KG1 (cell line): ENCODE data around the gene GEN1.

Experiments
- DNase-seq: peaks from one replicate; lab custom pipeline; 2025; lab: John Stamatoyannopoulos, UW

The GEN1 gene

DNA sequence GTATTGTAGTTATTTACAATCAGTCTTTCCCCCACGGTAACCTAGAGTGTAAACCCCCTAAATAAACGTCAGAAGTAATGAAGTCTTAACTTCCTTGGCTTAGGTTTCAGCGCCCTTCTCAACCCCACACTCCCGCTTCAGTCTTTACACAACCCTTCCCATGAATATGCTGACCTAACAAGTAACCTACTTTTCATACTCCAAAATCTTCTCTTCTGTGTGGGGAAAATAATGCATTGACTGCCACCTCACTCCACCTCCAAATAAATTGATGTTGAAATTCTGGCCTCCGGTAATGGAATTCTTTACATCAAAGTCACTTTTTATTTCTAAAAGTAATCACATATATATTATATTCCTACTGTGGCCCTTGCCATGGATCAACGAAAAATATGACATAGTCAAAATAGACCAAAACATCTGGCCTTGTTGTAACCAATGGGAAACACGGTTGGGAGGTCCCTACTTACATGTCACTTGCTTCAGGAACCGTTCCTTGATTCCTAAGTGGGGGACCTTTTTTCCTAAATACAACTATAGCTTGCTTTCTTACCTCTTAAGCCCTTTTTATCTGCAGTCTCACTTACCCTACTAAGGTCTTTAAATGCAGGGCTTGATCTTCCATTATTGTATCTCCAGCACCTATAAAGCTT, 961 bp downstream of the GEN1 start:
- DNase-seq: no peak

DNA sequence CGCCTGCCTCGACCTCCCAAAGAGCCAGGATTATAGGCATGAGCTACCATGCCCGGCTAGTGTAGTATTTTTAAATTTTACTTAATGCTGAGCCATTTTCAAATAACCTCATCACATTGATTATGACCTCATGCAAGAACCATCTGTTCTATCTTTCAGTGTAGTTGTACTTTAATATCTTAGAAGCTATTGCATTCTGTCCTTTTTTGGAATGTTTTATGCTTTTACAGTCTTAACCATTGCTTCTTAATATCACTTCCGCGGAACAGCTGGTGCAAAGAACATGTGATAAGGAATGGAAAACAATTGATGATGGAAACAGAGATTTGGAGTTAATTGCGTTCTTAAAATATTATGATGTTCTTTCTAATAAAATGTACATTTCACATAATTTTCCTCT, 2.7 kb downstream of the GEN1 start:
- DNase-seq: no peak

DNA sequence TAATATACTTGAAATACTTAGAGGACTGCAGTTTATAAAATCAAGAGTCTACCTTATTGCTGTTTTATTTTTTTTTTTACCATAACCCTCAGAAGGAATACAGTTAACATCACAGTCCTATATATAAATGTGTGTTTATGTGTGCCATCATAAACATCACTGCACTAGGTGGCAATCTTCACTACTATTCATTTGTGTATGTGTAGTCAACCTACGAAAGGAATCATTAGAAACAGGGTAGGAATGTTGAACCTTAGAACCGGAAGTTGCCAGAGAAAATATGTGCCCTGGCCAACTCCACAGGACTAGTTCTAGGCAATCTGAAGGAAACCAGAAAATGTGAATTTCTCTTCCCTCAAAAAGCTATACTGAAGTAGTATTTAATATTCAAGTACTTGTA, 3.4 kb downstream of the GEN1 start:
- no peak for DNase-seq

DNA sequence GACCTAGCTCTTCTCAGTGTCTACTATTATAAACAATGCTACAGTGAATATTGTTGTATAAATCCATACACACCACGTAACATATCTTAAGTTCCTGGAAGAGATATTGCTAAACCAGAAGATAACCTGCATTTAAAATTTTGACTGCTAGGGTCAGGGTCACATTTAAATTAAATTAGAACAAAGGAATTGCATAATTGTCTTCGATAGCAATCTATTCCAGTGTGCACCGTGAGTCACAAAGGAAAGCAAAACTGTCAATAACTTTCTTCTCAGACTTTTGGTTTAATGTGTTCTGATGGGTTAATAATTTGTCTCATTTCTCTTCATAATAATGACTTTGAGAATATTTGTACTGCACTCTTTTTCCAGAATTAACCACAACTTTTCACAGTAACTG, 4.2 kb downstream of the GEN1 start:
- DNase-seq: no peak

DNA sequence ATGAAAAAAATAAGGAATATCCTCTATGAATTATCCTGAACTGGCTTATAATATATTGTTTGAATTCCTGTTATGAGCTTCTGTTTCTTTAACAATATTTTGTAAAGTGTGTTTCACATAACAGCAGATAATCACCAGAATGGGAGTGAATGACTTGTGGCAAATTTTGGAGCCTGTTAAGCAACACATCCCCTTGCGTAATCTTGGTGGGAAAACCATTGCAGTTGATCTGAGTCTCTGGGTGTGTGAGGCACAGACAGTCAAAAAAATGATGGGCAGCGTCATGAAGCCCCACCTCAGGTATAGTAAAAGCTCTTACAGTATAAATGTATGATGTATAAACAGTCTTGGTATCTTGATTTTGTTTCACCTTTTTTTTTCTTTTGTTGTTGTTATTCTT, 5.9 kb downstream of the GEN1 start:
- DNase-seq: no peak

DNA sequence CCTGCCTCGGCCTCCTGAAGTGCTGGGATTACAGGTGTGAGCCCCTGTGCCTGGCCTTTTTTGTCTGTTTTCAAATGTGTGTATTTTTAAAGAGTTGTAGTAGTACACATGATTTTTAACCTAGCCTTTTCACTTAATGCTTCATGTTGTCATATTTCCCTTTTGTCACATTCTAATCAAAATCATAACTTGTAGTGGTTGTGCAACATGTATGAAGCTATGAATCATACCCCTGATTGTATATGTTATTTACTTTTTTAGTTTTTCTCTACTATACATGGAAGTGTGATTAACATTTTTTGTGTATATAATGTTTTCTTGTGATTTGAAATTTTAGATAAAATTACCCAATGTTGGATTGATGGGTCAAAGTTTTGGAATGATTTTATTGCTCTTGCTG, 8.5 kb downstream of the GEN1 start:
- DNase-seq: no peak

DNA sequence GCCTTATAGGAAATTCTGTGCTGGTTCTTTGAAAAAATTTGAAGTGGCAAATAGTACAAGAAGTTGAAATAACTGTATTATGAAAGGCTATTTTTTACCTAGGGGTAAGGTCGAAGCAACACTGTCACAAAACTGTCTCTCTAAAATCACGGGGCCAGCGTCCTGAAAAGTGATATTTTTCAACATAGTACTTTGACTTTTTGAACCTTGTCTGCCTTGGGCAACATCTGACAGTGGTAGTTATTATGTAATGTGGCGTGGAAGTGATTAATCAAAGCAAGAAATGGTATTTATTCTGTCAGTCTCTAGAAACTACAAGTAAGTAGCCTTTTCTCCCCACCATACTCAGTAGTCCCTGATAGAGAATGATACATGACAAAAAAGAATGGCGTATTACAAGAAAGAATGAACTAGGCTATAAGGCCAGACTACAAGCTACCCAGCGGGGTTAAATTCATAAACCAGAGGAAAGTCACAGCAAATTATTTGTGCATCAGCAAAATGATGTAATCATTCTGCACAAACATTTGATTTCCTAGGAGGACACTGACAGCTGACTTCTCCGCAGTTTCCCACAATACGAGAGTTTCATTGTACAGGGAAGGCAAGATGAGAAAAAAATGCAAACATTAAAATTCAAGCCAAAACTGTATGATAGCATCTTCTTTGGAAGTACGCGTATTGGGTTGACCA, 9.8 kb downstream of the GEN1 start:
- DNase-seq: no peak

DNA sequence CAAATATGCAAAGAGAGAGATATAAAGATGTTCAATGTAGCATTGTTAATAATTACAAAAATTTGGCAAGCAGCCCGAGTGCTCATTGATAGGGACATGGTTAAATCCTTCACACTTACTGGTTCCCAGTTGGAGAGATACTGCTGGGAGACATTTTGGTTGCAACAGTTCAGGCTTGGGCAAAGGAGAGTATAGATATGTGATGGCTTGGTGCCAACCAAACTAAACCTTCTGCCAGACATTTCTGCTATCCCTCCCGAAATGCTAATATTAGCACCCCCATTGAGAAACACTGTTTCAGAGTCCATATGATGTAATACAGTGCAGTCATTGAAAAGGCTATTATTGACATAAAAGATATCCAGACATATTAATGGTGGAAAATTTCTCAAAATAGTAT, 11.5 kb downstream of the GEN1 start:
- no peak for DNase-seq

DNA sequence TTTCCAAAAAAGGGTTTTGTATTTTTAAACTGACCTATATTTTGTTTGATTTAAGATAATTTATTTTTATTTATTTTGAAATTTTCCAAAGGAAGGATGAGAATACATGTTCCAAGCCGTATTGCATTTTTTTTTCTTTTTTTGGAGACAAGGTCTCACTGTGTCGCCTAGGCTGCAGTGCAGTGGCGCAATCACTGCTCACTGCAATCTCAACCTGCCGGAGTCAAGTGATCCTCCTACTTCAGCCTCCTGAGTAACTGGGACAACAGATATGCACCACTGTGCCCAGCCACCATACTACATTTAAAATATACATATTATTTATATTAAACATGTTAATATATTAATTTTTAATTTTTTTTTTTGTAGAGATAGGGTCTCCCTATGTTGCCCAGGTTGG, 15.0 kb downstream of the GEN1 start:
- DNase-seq: no peak

DNA sequence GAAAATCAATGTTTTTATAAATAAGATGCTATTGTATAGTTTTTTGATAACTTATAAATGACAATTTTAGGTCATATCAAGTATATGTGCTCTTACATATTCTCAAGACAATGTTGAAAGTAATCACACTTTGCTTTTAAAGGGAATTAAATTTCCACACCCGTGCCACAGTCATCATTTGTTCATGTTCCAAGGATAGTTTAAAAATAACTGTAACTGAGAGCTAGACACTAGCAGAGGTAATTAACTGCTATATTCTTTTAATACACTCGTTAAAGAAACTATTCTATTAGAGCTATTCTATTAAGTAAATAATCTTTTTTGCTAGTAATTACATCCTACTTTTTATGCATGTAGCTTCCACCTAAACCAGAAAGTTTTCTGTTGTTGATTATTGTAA, 18.0 kb downstream of the GEN1 start:
- DNase-seq: no peak

DNA sequence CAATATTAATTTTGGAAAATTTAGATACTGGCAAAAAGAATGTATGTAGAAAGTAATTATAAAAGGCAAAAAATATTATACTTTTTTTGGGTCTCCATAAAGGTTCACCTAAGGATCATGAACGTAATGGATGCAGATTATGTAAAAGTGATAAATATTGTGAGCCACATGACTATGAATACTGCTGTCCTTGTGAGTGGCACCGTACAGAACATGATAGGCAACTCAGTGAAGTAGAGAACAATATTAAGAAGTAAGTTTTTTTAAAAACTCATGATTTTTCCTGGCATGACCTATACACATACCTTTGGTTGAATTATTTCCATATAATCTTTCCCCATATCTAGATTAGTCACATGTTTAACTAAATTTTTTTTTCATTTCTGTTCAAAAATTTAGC, 18.6 kb downstream of the GEN1 start:
- DNase-seq: no peak

DNA sequence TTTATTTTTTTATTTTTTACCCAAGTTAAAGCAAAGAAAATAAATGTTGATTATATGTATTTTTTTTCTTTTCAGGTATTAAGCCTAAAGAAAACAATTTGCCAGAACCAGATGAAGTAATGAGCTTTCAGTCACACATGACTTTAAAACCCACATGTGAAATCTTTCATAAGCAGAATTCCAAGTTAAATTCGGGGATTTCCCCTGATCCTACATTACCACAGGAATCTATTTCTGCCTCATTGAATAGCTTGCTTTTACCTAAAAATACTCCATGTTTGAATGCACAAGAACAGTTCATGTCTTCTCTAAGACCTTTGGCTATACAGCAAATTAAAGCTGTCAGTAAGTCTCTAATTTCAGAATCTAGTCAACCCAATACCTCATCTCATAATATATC, 26.6 kb downstream of the GEN1 start:
- no peak for DNase-seq

DNA sequence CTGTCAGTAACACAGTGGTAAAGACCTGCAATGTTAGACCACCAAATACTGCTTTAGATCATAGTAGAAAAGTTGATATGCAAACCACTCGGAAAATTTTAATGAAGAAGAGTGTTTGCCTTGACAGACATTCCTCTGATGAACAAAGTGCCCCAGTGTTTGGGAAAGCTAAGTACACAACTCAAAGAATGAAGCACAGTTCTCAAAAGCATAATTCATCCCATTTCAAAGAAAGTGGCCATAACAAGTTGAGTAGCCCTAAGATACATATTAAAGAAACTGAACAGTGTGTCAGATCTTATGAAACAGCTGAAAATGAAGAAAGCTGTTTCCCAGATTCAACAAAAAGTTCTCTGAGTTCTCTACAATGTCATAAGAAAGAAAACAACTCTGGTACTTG, 27.5 kb downstream of the GEN1 start:
- no peak for DNase-seq

DNA sequence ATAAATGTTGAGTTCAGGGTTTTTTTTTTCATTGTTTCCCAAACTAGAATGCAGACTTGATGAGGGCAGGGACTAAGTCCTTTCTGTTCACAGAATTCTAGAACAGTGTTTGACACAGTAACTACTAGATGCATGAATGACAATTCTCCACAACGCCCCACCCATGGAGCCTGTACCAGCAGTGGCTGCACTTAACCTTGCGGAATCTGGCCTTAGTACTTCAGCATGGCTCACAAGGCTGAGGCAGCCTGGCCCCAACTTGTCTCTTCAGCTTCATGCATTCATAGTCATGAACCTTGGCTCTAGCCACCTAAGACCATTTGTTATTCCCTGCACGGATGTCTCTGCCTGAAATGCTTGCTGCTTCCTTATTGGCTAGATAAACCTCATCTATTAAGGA, 32.8 kb downstream of the GEN1 start:
- DNase-seq: no peak

DNA sequence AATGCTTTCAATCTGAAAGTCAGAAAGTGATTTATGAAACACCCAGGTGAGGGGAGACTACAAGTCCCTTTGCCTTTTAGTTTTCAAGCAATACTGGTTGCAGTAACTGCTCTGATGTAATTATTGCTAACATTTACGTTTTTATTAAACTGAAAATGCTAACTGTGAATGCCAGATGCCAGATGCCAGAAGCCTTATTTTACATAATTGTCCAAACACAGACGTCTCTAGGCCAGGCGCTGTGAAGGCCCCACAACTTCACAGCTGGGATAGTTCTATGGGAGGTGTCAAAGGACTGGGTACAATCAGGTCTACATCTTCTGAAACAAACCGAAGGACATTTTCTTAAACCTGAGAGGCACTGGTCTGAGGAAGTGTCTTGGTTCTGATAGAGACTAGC, 34.8 kb downstream of the GEN1 start:
- no peak for DNase-seq

DNA sequence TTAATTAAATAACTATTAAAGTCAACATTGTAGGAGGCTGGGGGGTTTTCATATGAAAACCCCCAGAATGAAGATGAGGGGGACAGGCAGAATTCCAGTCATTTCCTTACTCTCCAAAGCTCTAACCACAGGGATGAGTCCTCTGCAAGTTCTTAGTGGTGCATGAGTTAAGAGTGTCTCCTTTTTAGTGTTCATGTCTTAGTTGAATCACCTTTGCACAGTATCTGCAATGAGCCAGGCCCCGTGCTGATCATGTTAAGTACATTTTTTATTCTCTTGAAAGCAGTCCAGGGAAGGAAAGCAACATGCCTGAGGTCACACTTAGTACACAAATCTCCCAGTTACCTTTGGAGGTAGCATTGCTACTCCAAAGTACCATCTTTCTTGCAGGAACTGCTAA, 36.6 kb downstream of the GEN1 start:
- no peak for DNase-seq

DNA sequence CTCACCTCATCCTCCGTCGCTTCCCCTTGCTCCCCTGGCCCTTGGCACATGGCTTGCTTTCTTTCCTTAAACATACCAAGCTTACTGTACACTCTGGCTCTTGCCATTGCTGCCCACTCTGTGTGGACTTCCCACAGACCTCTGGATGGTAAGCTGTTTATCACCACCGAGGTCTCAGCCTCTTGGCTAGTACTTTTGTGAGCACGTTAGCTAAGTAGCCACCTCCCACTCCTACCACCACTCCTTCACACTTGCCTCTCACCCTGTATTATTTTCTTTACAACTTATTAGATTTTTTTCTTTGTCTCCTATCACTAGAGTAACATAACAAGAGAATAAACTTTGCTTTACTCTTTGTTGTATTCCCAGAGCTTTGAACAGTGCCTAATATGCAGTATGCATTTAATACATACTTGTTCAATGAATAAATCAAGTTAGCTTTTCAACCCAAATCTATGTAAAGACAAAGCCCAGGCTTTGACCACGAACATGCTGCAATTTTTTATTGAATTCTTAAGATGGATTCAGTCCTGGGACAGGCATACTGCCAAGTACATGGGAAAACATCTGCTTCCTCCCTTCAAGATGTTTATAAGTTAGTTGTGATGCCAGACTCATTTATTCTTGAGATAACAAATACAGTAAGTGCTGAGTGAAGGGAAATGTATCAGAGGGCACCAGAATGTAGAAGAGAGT, 37.3 kb downstream of the GEN1 start:
- DNase-seq: no peak

DNA sequence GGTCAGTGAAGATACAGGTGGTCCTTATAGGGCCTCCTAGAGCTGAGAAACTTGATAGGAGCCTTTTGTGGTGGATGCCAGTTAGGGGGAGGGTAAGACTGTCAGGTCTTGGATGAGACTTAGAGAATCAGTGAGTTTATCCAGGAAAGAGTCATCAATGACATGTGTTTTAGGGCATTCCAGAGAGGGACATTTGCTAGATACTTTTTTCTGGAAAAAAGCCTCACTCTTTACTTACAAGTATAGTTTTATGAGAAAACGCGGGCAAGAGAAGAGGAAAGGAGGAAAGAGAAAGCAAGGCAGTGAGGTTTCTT, 37.8 kb downstream of the GEN1 start:
- no peak for DNase-seq

DNA sequence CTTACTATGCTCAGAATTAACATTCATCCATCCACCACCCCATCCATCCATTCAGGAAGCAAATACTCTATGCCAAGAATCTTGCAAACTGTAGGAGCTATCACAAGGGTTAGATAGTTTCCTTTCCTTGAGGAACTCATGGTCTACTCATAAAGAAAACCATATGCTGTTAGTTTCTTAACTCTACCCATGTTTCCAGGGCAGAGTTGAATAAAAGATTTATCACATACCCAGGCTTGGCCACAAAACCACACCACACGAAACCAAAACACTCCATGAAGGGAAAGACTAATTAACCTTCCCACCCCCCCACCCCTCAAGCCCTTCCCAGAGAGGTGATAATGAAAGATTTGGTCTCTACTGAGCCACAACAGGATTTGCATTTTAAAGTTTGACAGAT, 38.6 kb downstream of the GEN1 start:
- DNase-seq: no peak

DNA sequence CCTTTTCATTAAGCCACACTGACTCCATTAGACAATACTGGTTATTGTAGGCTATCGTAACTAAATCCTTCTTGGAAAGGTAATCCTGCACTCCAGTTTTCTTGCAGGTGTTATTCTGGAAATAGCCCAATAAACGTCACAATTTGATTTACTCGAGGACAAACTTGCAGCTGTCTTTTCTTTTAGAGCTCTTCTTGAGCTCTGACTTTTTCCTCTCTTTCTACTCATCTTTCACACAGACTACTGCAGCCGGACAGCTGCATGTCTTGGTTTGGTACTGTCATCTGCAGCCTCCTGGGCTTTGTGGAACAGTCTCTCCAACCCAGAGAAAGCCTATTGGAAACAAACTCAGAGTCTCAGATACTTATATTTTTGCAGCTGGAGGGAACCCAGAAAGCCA, 39.4 kb downstream of the GEN1 start:
- no peak for DNase-seq

DNA sequence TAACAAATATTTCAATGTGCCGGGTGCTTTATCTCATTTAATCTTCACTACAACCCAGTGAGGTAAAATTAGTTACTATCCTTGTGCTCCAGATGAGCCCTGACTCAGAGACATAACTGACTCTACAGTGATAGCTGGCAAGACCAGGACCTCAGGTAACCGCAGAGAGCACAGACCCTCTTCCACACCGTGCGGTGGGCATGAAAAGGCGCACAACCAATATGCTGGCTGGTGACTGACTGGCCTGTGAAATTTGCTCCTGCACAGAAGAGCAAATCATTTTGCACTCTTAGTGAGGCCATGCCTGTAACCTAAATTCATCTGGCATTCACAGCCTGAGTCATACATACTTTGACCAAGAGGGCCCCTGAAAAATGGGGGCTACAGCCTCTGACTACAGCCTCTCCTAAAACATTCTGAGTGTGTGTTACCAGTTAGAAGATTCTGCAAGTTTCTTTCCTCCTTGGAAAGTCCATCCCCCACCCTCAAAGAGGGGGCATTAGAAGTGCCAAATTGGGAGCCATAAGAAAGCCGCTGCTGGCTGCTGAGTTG, 39.9 kb downstream of the GEN1 start:
- no peak for DNase-seq

DNA sequence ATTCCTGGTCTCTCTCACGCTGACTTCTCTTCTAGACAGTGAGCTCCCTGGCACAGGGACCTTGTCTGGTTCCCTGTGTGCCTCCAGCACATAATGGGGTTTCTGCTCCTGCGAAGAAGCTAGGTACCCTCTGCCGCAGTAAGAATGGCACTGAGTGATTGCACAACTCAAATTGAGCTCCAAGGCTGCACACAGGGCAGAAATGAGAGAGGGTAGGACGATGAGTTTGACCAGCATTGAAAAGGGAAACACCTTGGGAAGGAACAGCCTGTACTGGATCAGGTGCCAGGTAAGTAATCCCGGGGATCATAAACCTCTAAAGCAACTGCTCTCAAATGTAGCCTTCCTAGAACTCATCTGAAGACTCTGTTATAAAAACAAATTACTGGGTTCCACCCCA, 41.4 kb downstream of the GEN1 start:
- DNase-seq: no peak

DNA sequence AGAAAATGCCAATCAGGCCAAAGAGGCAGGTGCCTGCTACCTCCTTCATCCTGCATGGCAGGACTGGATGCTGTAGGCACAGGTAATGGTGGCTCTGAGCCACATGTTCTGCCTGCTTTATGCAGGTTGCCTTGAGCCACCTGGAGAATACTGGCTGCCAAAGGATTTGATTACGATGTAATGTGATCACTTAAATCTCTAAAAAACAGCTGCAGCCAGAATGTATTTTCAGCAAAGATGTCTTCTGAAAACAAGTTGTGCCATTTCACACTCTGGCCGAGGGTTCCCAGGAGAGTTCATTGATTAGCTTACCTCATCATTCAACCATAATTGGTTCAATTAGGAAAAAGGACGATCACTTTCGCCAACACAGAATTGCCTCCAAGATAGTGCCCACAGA, 44.4 kb downstream of the GEN1 start:
- no peak for DNase-seq
